Prostate gland (tissue), 2 donors: ENCODE measurements around the gene CENPB.

ENCODE experiments used
- POLR2A ChIP-seq: fragments of 450-650 bp; IDR thresholded peaks from one replicate; pipeline ENCODE4 v1.6.1; 2016; ENCODE audit warnings: antibody characterized with exemption, mild to moderate bottlenecking
- TF ChIP-seq, protein P1 (sequence below), 4 experiments: fragments of 200-600 bp in 2 of 4; fragments of 450-650 bp in 2 of 4; sonication (generic) in 2 of 4; IDR thresholded peaks; 1 replicate in 3 of 4; 2 replicates in 1 of 4; pipeline ENCODE4 v1.5.1; 2016 to 2019; ENCODE audit warnings: antibody characterized with exemption in 4 of 4, mild to moderate bottlenecking in 2 of 4, moderate library complexity in 2 of 4

- no peak for TF ChIP-seq POLR2A
- TF ChIP-seq, protein P1, sequence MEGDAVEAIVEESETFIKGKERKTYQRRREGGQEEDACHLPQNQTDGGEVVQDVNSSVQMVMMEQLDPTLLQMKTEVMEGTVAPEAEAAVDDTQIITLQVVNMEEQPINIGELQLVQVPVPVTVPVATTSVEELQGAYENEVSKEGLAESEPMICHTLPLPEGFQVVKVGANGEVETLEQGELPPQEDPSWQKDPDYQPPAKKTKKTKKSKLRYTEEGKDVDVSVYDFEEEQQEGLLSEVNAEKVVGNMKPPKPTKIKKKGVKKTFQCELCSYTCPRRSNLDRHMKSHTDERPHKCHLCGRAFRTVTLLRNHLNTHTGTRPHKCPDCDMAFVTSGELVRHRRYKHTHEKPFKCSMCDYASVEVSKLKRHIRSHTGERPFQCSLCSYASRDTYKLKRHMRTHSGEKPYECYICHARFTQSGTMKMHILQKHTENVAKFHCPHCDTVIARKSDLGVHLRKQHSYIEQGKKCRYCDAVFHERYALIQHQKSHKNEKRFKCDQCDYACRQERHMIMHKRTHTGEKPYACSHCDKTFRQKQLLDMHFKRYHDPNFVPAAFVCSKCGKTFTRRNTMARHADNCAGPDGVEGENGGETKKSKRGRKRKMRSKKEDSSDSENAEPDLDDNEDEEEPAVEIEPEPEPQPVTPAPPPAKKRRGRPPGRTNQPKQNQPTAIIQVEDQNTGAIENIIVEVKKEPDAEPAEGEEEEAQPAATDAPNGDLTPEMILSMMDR (IDR thresholded peaks at IDR 0.05) = no peak
These were observed 12.3 kb upstream of the CENPB start for GRCh38 chr20:3798908-3799248.
